Measurements from ENCODE around the gene LPO. TPM values are rescaled to one million over a fixed set of nuclear protein-coding genes. Genes with fewer than 3 reads are reported as not detected.
A peak's percentile ranks its signal among the peaks of the same experiment; 100 is the strongest.

Gene LPO
- total and polyA plus RNA-seq, 3 experiments from 2014 or later, result not detected

DNA sequence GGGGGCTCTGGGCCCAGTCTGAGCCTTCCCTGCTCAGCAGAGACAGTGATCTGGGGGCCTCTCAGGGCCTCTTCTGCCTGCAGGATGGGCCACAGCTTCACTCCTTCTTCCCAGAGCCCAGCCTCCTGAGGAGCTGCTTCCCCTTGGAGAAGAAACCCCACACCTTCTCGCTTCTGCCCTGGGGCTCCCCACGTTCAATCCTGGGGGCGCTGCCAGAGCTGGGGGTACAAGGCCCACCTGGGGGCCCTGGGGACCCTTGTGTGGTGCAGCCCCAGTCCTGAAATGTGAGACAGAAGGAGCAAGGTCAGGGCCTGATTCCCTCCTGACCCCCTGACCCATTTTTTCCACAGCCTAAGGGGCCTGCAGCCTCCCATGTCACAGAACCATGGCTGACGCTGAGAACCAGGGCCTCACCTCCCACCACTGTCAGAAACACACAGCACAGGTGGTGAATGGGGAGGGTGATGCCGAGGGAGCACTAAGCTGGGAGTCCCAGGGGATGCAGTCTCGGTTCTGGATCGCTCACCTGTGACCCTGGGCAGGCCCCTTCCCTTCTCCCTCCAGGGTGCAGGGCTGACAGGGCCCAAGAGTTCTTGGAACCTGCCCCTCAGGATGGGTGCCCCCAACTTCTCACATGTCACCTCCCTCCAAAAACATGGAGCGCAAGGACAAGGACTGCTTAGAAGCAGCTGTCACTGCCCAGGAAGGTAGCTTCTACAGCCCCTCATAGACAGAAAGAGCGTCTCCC is 64.0 kb downstream of the LPO start:
- H3K36me3 ChIP-seq (ENCODE audit: insufficient read depth, low read length), result peaks cover 5% of the 10 kb centered on the region
- Mint-ChIP-seq H3K36me3 (peaks cover 5 to 9% (median 8%) of the 10 kb centered on the region in 3 donors), H3K27ac (peak overlapping the region in 1 of 8 donors; percentile 32), H3K4me3 (no peak overlapping the region), H3K9me3 (no peaks in the 10 kb centered on the region), H3K27me3 (no peaks in the 10 kb centered on the region), H3K4me1 (peaks cover 5 to 13% (median 6%) of the 10 kb centered on the region in 3 donors)
- CTCF ChIA-PET, result interaction anchor here (1.3 to 1.4 kb wide), 2 partner anchors 15 to 42 kb away, joined by 3 read pairs; no protein-coding TSS in a partner anchor
- H3K27me3 ChIP-seq (ENCODE audit: insufficient read depth, low read length, poor library complexity, severe bottlenecking), result no peaks in the 10 kb centered on the region
- H3K9me3 ChIP-seq (ENCODE audit: low read length), result no peaks in the 10 kb centered on the region
- no peak overlapping the region for H3K27ac ChIP-seq (ENCODE audit: low read depth, low read length)
- no peak overlapping the region for H3K4me3 ChIP-seq (ENCODE audit: low read length)
- no peak for DNase-seq
- POLR2A ChIA-PET, result interaction anchor here (1.0 kb wide), 1 partner anchor 82 kb away, joined by 3 read pairs; no protein-coding TSS in a partner anchor
- H3K4me1 ChIP-seq (ENCODE audit: insufficient read depth, low read length), result no peaks in the 10 kb centered on the region

DNA sequence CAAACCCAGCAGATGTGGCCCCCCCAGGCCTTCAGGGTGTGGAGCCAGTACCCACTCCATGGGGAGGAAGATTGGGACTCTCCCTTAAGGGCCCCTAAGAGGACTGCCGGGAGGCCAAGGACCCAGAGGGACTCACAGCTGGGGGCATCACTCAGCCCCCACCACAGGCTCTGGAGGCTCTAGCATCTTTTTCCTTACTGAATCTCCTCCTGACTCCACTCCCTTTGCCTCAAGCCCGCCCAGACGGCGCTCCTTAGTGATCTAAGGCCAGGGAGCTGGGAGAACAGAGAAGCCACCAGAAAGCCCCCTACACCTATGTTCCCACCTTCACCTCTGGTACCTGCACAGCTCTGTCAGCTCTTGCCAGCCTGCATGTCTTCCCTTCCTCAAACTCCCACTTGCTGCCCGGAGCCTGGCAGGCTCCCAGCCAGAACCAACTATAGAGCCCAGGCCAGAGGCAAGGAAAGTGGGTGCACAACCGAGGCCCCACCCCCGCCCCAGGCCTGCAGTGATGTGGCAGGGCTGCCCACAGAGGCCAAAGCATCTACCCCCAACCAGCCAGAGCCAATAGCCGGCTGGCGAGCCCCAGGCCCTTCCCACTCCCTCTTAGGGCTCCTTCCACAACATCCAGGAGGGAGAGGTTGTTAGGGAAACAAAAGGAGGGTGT is 64.7 kb downstream of the LPO start:
- Mint-ChIP-seq H3K4me1 (peaks cover 5 to 13% (median 6%) of the 10 kb centered on the region in 3 donors), H3K9me3 (no peaks in the 10 kb centered on the region), H3K27ac (no peak overlapping the region), H3K27me3 (no peaks in the 10 kb centered on the region), H3K36me3 (peaks cover 5 to 13% (median 8%) of the 10 kb centered on the region in 3 donors), H3K4me3 (no peak overlapping the region)
- CTCF ChIA-PET, result interaction anchor here (0.7 to 2.7 kb wide), 5 partner anchors 14 to 114 kb away, joined by 3 to 20 read pairs (median 3); partner anchors contain the start of gene RNF43
- no peaks in the 10 kb centered on the region for H3K27me3 ChIP-seq (ENCODE audit: insufficient read depth, low read length, poor library complexity, severe bottlenecking)
- POLR2A ChIA-PET, result interaction anchor here (0.9 kb wide), 1 partner anchor 147 kb away, joined by 3 read pairs; no protein-coding TSS in a partner anchor
- H3K27ac ChIP-seq (ENCODE audit: low read depth, low read length), result no peak overlapping the region
- DNase-seq, result peak in 1 of 5 donors; percentile 38
- H3K9me3 ChIP-seq (ENCODE audit: low read length), result no peaks in the 10 kb centered on the region
- no peaks in the 10 kb centered on the region for H3K4me1 ChIP-seq (ENCODE audit: insufficient read depth, low read length)
- peaks cover 7% of the 10 kb centered on the region for H3K36me3 ChIP-seq (ENCODE audit: insufficient read depth, low read length)
- no peak overlapping the region for H3K4me3 ChIP-seq (ENCODE audit: low read length)

DNA sequence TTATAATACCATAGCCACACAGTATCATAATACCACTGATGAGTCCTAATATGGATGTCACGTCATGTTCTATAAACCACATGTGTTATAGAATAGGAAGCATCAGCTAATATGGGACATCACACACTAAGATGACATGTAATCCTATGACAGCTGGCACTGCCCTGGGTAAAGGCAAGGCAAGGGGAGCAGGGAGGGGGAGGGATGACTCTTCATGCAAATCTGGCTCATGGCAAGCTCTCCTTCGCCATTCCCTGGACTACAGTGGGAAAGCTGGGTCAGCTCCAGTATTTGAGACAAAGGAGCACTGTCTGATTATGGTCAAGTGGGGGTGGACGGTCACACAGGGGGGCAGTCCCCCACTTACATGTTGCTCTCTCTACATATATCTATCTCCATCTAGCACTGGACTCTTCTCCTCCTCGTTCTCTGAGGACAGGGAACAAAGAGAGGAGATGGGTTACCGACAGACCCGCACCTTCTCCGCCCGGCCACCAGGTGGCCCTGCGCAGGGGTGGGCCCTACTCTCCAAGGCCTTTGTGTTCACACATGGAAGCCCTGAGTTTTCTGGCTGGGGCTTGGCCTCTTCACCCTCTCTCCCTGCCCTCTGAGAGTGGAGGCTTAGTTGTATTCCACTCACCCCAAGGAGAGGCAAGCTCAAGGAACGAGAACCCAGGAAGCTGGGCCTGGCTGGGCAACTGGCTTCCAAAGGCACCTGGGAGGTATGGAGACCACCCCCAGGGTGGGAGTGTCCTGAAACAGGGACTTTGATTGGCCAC is 65.8 kb downstream of the LPO start:
- Histone ChIP-seq H3K36me3 (ENCODE audit: insufficient read depth, low read length) (peaks cover 7% of the 10 kb centered on the region), H3K27me3 (ENCODE audit: insufficient read depth, low read length, poor library complexity, severe bottlenecking) (no peaks in the 10 kb centered on the region), H3K9me3 (ENCODE audit: low read length) (no peaks in the 10 kb centered on the region), H3K4me1 (ENCODE audit: insufficient read depth, low read length) (no peaks in the 10 kb centered on the region), H3K4me3 (ENCODE audit: low read length) (no peak overlapping the region), H3K27ac (ENCODE audit: low read depth, low read length) (no peak overlapping the region)
- H3K4me1 Mint-ChIP-seq, result peaks cover 5 to 13% (median 6%) of the 10 kb centered on the region in 3 donors
- peak overlapping the region in 1 of 7 donors; percentile 72 for H3K4me3 Mint-ChIP-seq
- peak overlapping the region in 5 of 8 donors; percentile 2 to 70 (median 42) for H3K27ac Mint-ChIP-seq
- DNase-seq, result peak; percentile 34 to 70 (median 52)
- peaks cover 6 to 17% (median 8%) of the 10 kb centered on the region in 3 donors for H3K36me3 Mint-ChIP-seq
- CTCF ChIA-PET, result interaction anchor here (0.5 to 2.7 kb wide), 15 partner anchors 10 to 325 kb away, joined by 3 to 20 read pairs (median 4); partner anchors contain the start of genes RNF43 and SUPT4H1
- no peaks in the 10 kb centered on the region for H3K27me3 Mint-ChIP-seq
- H3K9me3 Mint-ChIP-seq, result no peaks in the 10 kb centered on the region
- POLR2A ChIA-PET, result interaction anchor here (0.9 to 1.6 kb wide), 3 partner anchors 40 to 146 kb away, joined by 3 to 4 read pairs (median 4); partner anchors contain the start of gene SUPT4H1

- Histone ChIP-seq H3K9me3 (ENCODE audit: low read length) (no peaks in the 10 kb centered on the region), H3K36me3 (ENCODE audit: insufficient read depth, low read length) (peaks cover 7% of the 10 kb centered on the region), H3K4me3 (ENCODE audit: low read length) (no peak overlapping the region), H3K27me3 (ENCODE audit: insufficient read depth, low read length, poor library complexity, severe bottlenecking) (no peaks in the 10 kb centered on the region), H3K27ac (ENCODE audit: low read depth, low read length) (no peak overlapping the region), H3K4me1 (ENCODE audit: insufficient read depth, low read length) (no peaks in the 10 kb centered on the region)
- peaks cover 5 to 13% (median 6%) of the 10 kb centered on the region in 3 donors for H3K4me1 Mint-ChIP-seq
- POLR2A ChIA-PET, result interaction anchor here (1.3 to 1.6 kb wide), 2 partner anchors 40 to 47 kb away, joined by 4 read pairs; partner anchors contain the start of gene SUPT4H1
- CTCF ChIA-PET, result interaction anchor here (0.5 to 2.7 kb wide), 11 partner anchors 10 to 143 kb away, joined by 3 to 20 read pairs (median 4); partner anchors contain the start of gene RNF43
- no peak for DNase-seq
- no peaks in the 10 kb centered on the region for H3K9me3 Mint-ChIP-seq
- H3K4me3 Mint-ChIP-seq, result no peak overlapping the region
- peak overlapping the region in 1 of 8 donors; percentile 24 for H3K27ac Mint-ChIP-seq
- peaks cover 7 to 23% (median 8%) of the 10 kb centered on the region in 3 donors for H3K36me3 Mint-ChIP-seq
- no peaks in the 10 kb centered on the region for H3K27me3 Mint-ChIP-seq
Observed at GRCh38 chr17:58304750-58305486, 66.5 kb downstream of the LPO start.

DNA sequence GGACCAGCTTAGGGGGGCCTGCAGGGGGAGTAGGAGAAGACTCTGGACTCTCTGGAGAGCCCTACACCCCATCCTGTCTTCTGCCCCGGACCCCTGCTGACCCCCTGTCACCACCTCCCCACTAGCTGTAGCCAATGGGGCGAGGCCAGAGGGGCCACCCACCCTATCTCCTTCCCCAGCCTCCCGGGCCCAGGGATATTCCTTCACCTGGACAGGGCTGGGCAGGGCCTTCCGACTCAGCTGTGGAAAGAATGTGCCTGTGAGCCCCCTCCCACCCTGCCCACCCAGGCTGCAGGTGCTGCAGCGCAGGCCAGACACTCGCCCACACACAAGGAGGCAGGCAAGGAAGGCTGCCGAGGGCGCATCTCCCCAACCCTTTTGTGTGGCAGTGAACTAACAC is 67.2 kb downstream of the LPO start:
- no peak for DNase-seq
- Mint-ChIP-seq H3K36me3 (peaks cover 7 to 27% (median 8%) of the 10 kb centered on the region in 3 donors), H3K4me3 (no peak overlapping the region), H3K4me1 (peaks cover 5 to 10% (median 6%) of the 10 kb centered on the region in 3 donors), H3K27ac (no peak overlapping the region), H3K9me3 (no peaks in the 10 kb centered on the region), H3K27me3 (no peaks in the 10 kb centered on the region)
- peaks cover 7% of the 10 kb centered on the region for H3K36me3 ChIP-seq (ENCODE audit: insufficient read depth, low read length)
- ChIA-PET CTCF (interaction anchor here (1.2 to 2.7 kb wide), 3 partner anchors 9 to 112 kb away, joined by 3 to 20 read pairs (median 16); partner anchors contain the start of gene RNF43), POLR2A (interaction anchor here (0.6 kb wide), 1 partner anchor 35 kb away, joined by 7 read pairs; no protein-coding TSS in a partner anchor)
- no peak overlapping the region for H3K4me3 ChIP-seq (ENCODE audit: low read length)
- H3K27ac ChIP-seq (ENCODE audit: low read depth, low read length), result no peak overlapping the region
- no peaks in the 10 kb centered on the region for H3K9me3 ChIP-seq (ENCODE audit: low read length)
- H3K27me3 ChIP-seq (ENCODE audit: insufficient read depth, low read length, poor library complexity, severe bottlenecking), result no peaks in the 10 kb centered on the region
- H3K4me1 ChIP-seq (ENCODE audit: insufficient read depth, low read length), result no peaks in the 10 kb centered on the region

DNA sequence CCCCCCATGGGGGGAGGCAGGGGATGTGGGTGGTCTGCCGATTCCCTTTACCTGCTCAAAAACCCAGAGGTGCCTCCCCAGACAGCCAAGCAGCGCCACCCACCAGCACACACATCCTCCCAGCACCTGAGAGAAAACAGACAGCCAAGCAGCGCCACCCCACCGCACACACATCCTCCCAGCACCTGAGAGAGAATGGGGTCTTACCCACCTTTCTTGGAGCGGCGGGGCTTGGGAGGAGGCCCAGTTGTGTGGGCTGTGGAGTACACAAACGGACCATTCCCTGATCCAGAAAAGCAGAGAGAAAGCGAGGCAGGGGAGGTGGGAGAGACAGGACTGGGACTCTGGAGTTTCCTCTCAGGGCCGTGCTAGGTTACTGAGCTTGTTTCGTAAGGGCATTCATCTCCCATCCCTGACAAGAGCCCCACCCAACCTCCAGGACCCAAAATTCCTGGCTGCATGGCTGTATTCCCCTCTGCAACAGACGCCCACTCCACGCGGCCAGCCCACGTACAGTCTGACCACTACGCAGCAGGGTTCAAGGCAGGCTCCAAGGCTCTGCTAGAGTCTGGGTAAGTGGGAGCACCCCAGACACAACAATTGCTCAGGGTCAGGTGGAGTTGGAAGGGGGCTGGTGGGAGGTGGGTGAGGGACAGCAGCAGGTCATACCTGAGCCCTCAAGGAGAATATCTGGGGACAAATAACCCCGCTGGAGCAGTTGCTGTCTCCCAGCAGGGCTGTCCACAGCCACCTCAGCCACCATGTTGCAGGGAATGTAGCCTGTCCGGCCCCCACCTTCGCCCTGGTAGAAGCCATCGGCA is 68.0 kb downstream of the LPO start:
- ChIA-PET POLR2A (interaction anchor here (0.6 kb wide), 1 partner anchor 34 kb away, joined by 7 read pairs; no protein-coding TSS in a partner anchor), CTCF (interaction anchor here (1.2 to 2.5 kb wide), 3 partner anchors 9 to 11 kb away, joined by 3 to 16 read pairs (median 8); no protein-coding TSS in a partner anchor)
- DNase-seq, result no peak

More for the DNA sequence above, 68.0 kb downstream of the LPO start:
- Histone ChIP-seq H3K9me3 (ENCODE audit: low read length) (no peaks in the 10 kb centered on the region), H3K27me3 (ENCODE audit: insufficient read depth, low read length, poor library complexity, severe bottlenecking) (no peaks in the 10 kb centered on the region), H3K27ac (ENCODE audit: low read depth, low read length) (no peak overlapping the region), H3K36me3 (ENCODE audit: insufficient read depth, low read length) (peaks cover 7% of the 10 kb centered on the region), H3K4me1 (ENCODE audit: insufficient read depth, low read length) (no peaks in the 10 kb centered on the region), H3K4me3 (ENCODE audit: low read length) (no peak overlapping the region)
- no peak overlapping the region for H3K4me3 Mint-ChIP-seq
- no peaks in the 10 kb centered on the region for H3K27me3 Mint-ChIP-seq
- H3K27ac Mint-ChIP-seq, result no peak overlapping the region
- peaks cover 5 to 7% (median 6%) of the 10 kb centered on the region in 3 donors for H3K4me1 Mint-ChIP-seq
- H3K9me3 Mint-ChIP-seq, result no peaks in the 10 kb centered on the region
- H3K36me3 Mint-ChIP-seq, result peaks cover 7 to 27% (median 8%) of the 10 kb centered on the region in 3 donors

Data from CD8-positive, alpha-beta memory T cell (primary cell).